HepG2 (cell line): ENCODE data around the gene LBR. TPM values are rescaled to one million over a fixed set of nuclear protein-coding genes. Genes with fewer than 3 reads are reported as not detected.

ENCODE experiments used
- FOXK1 ChIP-seq: sonication (generic); formaldehyde crosslinking; IDR thresholded peaks from 2 replicates; pipeline ENCODE4 v1.4.0; 2020; ENCODE audit warnings: low read depth, missing genetic modification reagents, borderline replicate concordance
- GABPA ChIP-seq, 2 experiments: IDR thresholded peaks; 2 replicates each; pipeline ENCODE4 v1.6.1; 2011 to 2016; ENCODE audit warnings: low read depth in 2 of 2, low read length in 1 of 2, missing biosample characterization in 1 of 2, missing genetic modification characterization in 1 of 2
- HBP1 ChIP-seq: IDR thresholded peaks from 2 replicates; pipeline ENCODE4 v1.6.1; 2016; ENCODE audit warnings: low read depth, control low read depth
- HNF4A ChIP-seq: sonication (generic); formaldehyde crosslinking; IDR thresholded peaks from 2 replicates; pipeline ENCODE4 v1.4.0; 2020; ENCODE audit warnings: missing genetic modification reagents
- IRF2 ChIP-seq: IDR thresholded peaks from 2 replicates; pipeline ENCODE4 v1.6.1; 2018; ENCODE audit warnings: missing genetic modification reagents, missing compliant biosample characterization
- KAT8 ChIP-seq: IDR thresholded peaks from 2 replicates; pipeline ENCODE4 v1.6.1; 2016; ENCODE audit warnings: missing genetic modification reagents, missing compliant biosample characterization
- POGK ChIP-seq: sonication (generic); formaldehyde crosslinking; conservative IDR thresholded peaks from 2 replicates; pipeline ENCODE4 v1.8.0; 2022; ENCODE audit warnings: mild to moderate bottlenecking, moderate library complexity, missing genetic modification reagents
- REL ChIP-seq: sonication (generic); formaldehyde crosslinking; conservative IDR thresholded peaks from 2 replicates; pipeline ENCODE4 v1.8.0; 2022; ENCODE audit warnings: mild to moderate bottlenecking, missing genetic modification reagents, moderate library complexity
- TAF1 ChIP-seq: sonication (generic); formaldehyde crosslinking; IDR thresholded peaks from 2 replicates; pipeline ENCODE4 v1.4.0; 2020; ENCODE audit warnings: missing genetic modification reagents
- TCF7 ChIP-seq: sonication (generic); IDR thresholded peaks from 2 replicates; pipeline ENCODE4 v1.6.1; 2016; ENCODE audit warnings: antibody characterized with exemption, low read depth
- TFDP1 ChIP-seq: IDR thresholded peaks from 2 replicates; pipeline ENCODE4 v1.6.1; 2016; ENCODE audit warnings: missing compliant biosample characterization, missing genetic modification reagents, borderline replicate concordance
- U2AF1 ChIP-seq: fragments of 200-400 bp; formaldehyde crosslinking; optimal IDR thresholded peaks from 2 replicates; pipeline ENCODE3; 2017; ENCODE audit warnings: mild to moderate bottlenecking, low read depth, low read length
- ZKSCAN1 ChIP-seq: fragments of 150-350 bp; IDR thresholded peaks from 2 replicates; pipeline ENCODE4 v1.6.1; 2014; ENCODE audit warnings: low read length
- ZNF138 ChIP-seq: sonication (generic); formaldehyde crosslinking; IDR thresholded peaks from 2 replicates; pipeline ENCODE4 v1.5.0; 2020; ENCODE audit warnings: mild to moderate bottlenecking, low read depth, missing genetic modification reagents
- ZNF3 ChIP-seq: IDR thresholded peaks from 2 replicates; pipeline ENCODE4 v1.7.0; 2017; ENCODE audit warnings: inconsistent platforms
- ZNF557 ChIP-seq: sonication (generic); formaldehyde crosslinking; IDR thresholded peaks from 2 replicates; pipeline ENCODE4 v1.4.0; 2020; ENCODE audit warnings: missing genetic modification reagents
- ZNF580 ChIP-seq: IDR thresholded peaks from 2 replicates; pipeline ENCODE4 v1.6.1; 2016; ENCODE audit warnings: low read depth, borderline replicate concordance
- ZNF660 ChIP-seq: sonication (generic); formaldehyde crosslinking; IDR thresholded peaks from 2 replicates; pipeline ENCODE4 v1.5.1; 2020; ENCODE audit warnings: mild to moderate bottlenecking, low read depth, missing genetic modification reagents, borderline replicate concordance
- ZNF687 ChIP-seq: sonication (generic); formaldehyde crosslinking; IDR thresholded peaks from 2 replicates; pipeline ENCODE4 v1.5.1; 2020; ENCODE audit warnings: mild to moderate bottlenecking, missing genetic modification reagents, moderate library complexity
- ZNF709 ChIP-seq: sonication (generic); formaldehyde crosslinking; IDR thresholded peaks from 2 replicates; pipeline ENCODE4 v1.5.0; 2020; ENCODE audit warnings: mild to moderate bottlenecking, missing genetic modification reagents
- ZNF761 ChIP-seq: sonication (generic); formaldehyde crosslinking; conservative IDR thresholded peaks from 2 replicates; pipeline ENCODE4 v1.4.0; 2020; ENCODE audit warnings: mild to moderate bottlenecking, missing genetic modification reagents
- polyA plus RNA-seq, 8 experiments: library from polyadenylated mRNA; depleted of rRNA in 3 of 8; stranded (reverse) in 7 of 8; unstranded in 1 of 8; fragments of >200 nt; fragmentation: Illumina TruSeq in 4 of 8; extraction: Trizol in 4 of 8; gene quantifications; 2 replicates each; pipeline versions ENCODE4 v1.2.1 to v1.2.3, GENCODE V29; 2011 to 2016; ENCODE audit warnings: low read depth in 4 of 8, missing spikeins in 1 of 8, mixed read lengths in 1 of 8; ENCODE audit not compliant: insufficient read depth in 1 of 8
- total RNA-seq, 5 experiments: library from RNA; depleted of rRNA; stranded (reverse); fragments of >200 nt; fragmentation: Illumina TruSeq; extraction: Trizol; gene quantifications; 2 replicates each; pipeline ENCODE4 v1.2.3, GENCODE V29; 2016; ENCODE audit warnings: low read depth in 1 of 5

The LBR gene
- total and polyA plus RNA-seq, 2 of the 13 experiments (the other 11 are each of a cell fraction or from before 2014, with no cell fraction given): 38.9 to 76.7 TPM

GRCh38 chr1:225428068-225428880 lies 436 bp upstream of the LBR start (continued):
- TF ChIP-seq HBP1 (peak; percentile 40; the same call in 1 of the 2 replicates), ZNF687 (CRISPR knock-in tag) (peak; percentile 88), TFDP1 (peak; percentile 91), GABPA (IDR thresholded peaks at IDR 0.05; ENCODE audit: low read depth, low read length) (no peak), GABPA (CRISPR knock-in tag; IDR thresholded peaks at IDR 0.05; ENCODE audit: low read depth) (no peak), POGK (CRISPR knock-in tag) (peak; percentile 33; the same call in 1 of the 2 replicates), IRF2 (CRISPR knock-in tag) (no peak), ZNF709 (CRISPR knock-in tag) (peak; percentile 77; the same call in 1 of the 2 replicates), FOXK1 (CRISPR knock-in tag) (no peak), TCF7 (no peak), ZNF138 (no peak), HNF4A (CRISPR knock-in tag) (no peak), KAT8 (peak; percentile 49; the same call in 1 of the 2 replicates), ZNF3 (no peak), ZNF761 (CRISPR knock-in tag) (no peak), U2AF1 (no peak), TAF1 (CRISPR knock-in tag) (peak; percentile 74; the same call in 1 of the 2 replicates), ZNF557 (no peak), ZNF580 (CRISPR knock-in tag) (0 out of 2 replicates have a peak, but pooled peaks have one; percentile 25), ZNF660 (CRISPR knock-in tag) (no peak), ZKSCAN1 (no peak), REL (CRISPR knock-in tag) (peak; percentile 76; the same call in 1 of the 2 replicates)
